Renal pelvis (tissue), 4 donors: ENCODE results near the gene TRANK1. TPM values are rescaled to one million over a fixed set of nuclear protein-coding genes. Genes with fewer than 3 reads are reported as not detected.
A peak's percentile ranks its signal among the peaks of the same experiment; 100 is the strongest.
"Not testable (repeated sequence)": the region's sequence is repeated elsewhere in the genome, so short reads cannot be mapped to it uniquely, and the experiment has no call there.

ENCODE experiments used
- DNase-seq: peaks from one replicate; pipeline ENCODE4 v3.0.0-alpha.2; 2013
- polyA plus RNA-seq, 3 donors: library from polyadenylated mRNA; unstranded; fragments of 120-200 nt; gene quantifications; one replicate each; pipeline ENCODE4 v1.2.1, GENCODE V29; 2013; ENCODE audit not compliant: insufficient read length in 3 of 3

Gene TRANK1
- polyA plus RNA-seq, 3 donors = 6.8 to 10.0 (median 7.9) TPM

- peak; percentile 47 for DNase-seq
Measured at GRCh38 chr3:36893137-36893557, 51.7 kb downstream of the TRANK1 start.

GRCh38 chr3:36892457-36893136, 52.3 kb downstream of the TRANK1 start:
- DNase-seq = no peak

DNA sequence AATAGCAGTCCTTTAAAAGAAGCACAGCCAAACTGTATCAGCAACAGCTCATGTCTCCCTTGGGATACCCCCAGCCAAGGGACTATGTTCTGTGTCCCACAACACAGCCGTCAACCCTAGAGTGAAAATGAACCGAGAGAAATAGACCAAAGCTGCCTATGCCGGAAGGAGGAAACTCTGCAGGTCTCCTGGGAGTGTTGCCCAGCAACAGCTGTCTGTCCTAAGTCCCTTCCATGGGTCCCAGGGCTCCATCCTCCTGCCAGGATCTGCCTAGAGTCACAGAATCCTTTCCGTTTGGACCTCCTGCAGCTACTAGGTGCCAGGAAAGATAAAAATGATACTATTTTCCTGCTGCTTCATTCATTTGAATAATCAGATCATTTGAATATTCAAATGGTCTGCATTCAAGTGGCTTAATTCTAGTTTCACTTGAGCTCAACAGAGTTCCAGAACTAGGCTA, 53.1 kb downstream of the TRANK1 start:
- DNase-seq = no peak

GRCh38 chr3:36891097-36891496, 53.8 kb downstream of the TRANK1 start:
- DNase-seq = not testable (repeated sequence)

DNA sequence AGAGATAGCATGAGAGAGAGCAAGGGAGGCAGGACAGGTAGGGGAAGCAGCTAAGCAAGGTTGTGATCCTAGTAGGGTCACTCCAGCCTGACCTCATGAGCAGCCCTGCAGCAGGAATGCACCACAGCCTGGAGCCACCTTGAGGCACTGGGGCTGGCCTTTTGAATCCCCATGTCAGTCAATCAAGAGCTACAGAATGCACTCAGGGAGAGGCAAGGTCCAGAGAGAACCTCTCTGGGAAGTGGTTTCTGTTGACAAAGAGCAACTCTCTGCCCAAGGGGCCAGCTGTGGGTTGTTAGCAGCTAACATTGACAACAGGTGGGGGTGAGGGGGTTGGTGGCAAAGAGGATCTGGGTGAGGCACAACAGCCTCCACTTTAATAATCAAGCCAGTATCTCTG, 54.6 kb downstream of the TRANK1 start:
- DNase-seq = no peak

- no peak for DNase-seq
Measured at GRCh38 chr3:36881735-36882134, 63.1 kb downstream of the TRANK1 start.

GRCh38 chr3:36879842-36880241, 65.0 kb downstream of the TRANK1 start:
- DNase-seq = not testable (repeated sequence)

- DNase-seq = no peak
Measured at GRCh38 chr3:36877930-36878685, 66.7 kb downstream of the TRANK1 start.

- DNase-seq = no peak
Measured at GRCh38 chr3:36876181-36876936, 68.5 kb downstream of the TRANK1 start.

- DNase-seq = no peak
Measured at GRCh38 chr3:36875397-36875796, 69.5 kb downstream of the TRANK1 start.

- peak; percentile 3 for DNase-seq
Measured at GRCh38 chr3:36874424-36874823, 70.4 kb downstream of the TRANK1 start.

DNA sequence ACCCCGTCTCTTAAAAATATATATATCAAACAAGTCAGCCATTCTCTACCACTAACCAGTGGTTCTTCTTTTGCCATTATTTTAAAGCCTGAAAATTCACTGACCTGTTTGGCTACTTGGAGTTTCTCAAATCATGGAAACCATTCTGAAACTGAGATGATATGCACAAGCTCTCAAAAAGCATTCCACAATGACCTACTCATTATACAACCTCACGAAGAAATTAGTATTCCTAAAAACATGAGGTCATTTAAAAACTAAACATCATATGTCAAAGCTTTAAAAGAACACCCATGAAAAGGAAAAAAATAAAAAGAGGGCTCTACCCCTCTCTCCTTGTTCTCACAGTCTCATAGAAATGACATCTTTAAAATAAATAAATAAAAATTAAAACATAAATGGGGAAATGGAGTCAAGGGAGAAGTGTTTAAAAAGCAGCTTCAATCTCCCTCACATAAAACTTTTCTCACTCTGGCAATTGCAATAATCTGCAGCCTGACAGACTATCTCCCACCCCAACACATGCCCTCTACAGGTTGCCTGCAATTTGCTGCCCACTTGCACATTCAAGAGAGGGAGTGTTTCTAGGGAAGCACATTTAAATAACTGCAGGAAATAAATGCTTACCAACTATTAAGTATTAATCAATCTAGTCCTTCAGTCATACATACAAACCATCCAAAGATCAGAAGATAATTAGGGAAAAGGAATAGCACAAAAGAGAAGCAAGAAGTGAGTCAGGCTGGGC, 73.3 kb downstream of the TRANK1 start:
- no peak for DNase-seq

- DNase-seq = peak; percentile 62
Measured at GRCh38 chr3:36868614-36869436, 76.0 kb downstream of the TRANK1 start.

- peak; percentile 5 for DNase-seq
Measured at GRCh38 chr3:36867810-36868209, 77.0 kb downstream of the TRANK1 start.

DNA sequence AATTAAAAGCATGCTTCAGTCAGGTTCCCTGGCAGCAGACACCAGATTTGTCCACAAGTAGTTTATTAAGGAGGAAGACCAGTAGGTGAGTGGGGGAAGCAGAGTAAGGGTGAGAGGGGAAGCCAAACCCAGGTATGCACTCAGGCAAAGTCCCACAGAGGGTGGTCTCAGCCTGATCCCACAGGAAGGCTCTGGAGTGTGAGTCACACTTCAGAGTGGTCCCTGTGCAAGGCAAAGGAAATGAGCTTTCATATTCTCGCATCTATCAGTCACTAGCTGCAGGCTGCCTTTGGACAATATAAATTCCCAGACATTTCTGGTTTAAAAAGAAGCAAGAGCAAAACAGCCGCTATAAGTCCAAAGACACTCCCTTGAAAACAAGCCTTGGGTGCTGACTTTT, 78.5 kb downstream of the TRANK1 start:
- no peak for DNase-seq

- DNase-seq = no peak
Measured at GRCh38 chr3:36864180-36865053, 80.4 kb downstream of the TRANK1 start.

GRCh38 chr3:36862076-36862755, 82.6 kb downstream of the TRANK1 start:
- DNase-seq = no peak

GRCh38 chr3:36859494-36859893, 85.4 kb downstream of the TRANK1 start:
- DNase-seq = no peak

DNA sequence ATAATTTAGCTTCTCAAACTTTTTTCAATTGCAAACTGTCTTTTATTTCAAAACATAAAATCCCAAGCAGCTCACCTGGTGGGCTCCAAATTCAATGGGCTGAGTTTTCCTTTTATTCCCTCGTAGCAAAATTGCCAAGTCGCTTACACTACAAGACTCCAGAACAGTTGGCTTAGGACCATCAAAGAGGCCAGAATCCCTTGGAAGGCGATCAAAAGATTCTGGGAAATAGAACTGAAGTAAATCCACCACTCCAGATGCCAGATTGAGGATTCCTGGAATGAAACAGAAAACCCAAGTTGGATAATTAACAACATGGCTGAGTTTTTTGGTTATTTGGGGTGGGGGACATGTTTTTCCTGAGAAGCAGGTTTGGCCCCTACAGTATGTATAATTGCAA, 92.8 kb downstream of the TRANK1 start:
- no peak for DNase-seq
